ENCODE measurements around the gene ZNF296. TPM values are rescaled to one million over a fixed set of nuclear protein-coding genes. Genes with fewer than 3 reads are reported as not detected.

The ZNF296 gene
- total and polyA plus RNA-seq, 2 donors (not counting 3 experiments of a cell fraction or from before 2014, with no cell fraction given), result 0.35 to 1.8 TPM

- no peaks in the 10 kb centered on the region for H3K79me2 ChIP-seq (ENCODE audit: control insufficient read depth, insufficient read depth, low read length)
- H3K9me1 ChIP-seq (replicated peaks; ENCODE audit: control insufficient read depth, extremely low read depth, insufficient read depth, low read length), result no peaks in the 10 kb centered on the region
- peaks cover 2% of the 10 kb centered on the region for H3K4me1 ChIP-seq (ENCODE audit: control insufficient read depth, extremely low read depth, insufficient read depth, low read length)
- POLR2A ChIA-PET, result interaction anchor here (1.1 kb wide), 1 partner anchor 8 kb away, joined by 3 read pairs; no protein-coding TSS in a partner anchor
- CTCF ChIA-PET, result interaction anchor here (2.1 kb wide), 1 partner anchor 12 kb away, joined by 13 read pairs; no protein-coding TSS in a partner anchor
- DNase-seq (ENCODE audit: low read depth, low spot score), result no peak
- no peak for TF ChIP-seq FOS (IDR thresholded peaks at IDR 0.05; ENCODE audit: borderline replicate concordance, insufficient read depth, low read length)
- TF ChIP-seq POLR2AphosphoS5 (IDR thresholded peaks at IDR 0.05; ENCODE audit: insufficient read depth, low read depth, low read length), result no peak
- TF ChIP-seq MAX (IDR thresholded peaks at IDR 0.05; ENCODE audit: insufficient read depth, insufficient read length), result no peak
- no peak for TF ChIP-seq GATA2 (IDR thresholded peaks at IDR 0.05; ENCODE audit: insufficient read depth, insufficient read length, low read depth, low read length)
- no peak for TF ChIP-seq MYC (IDR thresholded peaks at IDR 0.05; ENCODE audit: low read depth, low read length)
- H3K27ac ChIP-seq (ENCODE audit: insufficient read depth, low read depth, low read length), result no peak overlapping the region
- H3K4me2 ChIP-seq (ENCODE audit: insufficient read depth, low read length), result no peak overlapping the region
- dilution Hi-C loops (cut with MboI; ENCODE audit: extremely low pct_ligation_motif_present, low sequenced_read_pairs), result no loop called here
- H3K36me3 ChIP-seq (ENCODE audit: control insufficient read depth in 2 of 2, extremely low read depth in 1 of 2, insufficient read depth in 2 of 2, low read length in 2 of 2), result peaks cover 2 to 29% of the 10 kb centered on the region in 2 experiments
- no peaks in the 10 kb centered on the region for H4K20me1 ChIP-seq (replicated peaks; ENCODE audit: control insufficient read depth, extremely low read depth, insufficient read depth, low read length)
- no peak overlapping the region for H3K4me3 ChIP-seq (replicated peaks in 1 of 3; ENCODE audit: insufficient read depth in 1 of 3, low read depth in 1 of 3, low read length in 3 of 3)
- intact Hi-C loops (cut with micrococcal nuclease), result no loop called here
- no peaks in the 10 kb centered on the region for H3K27me3 ChIP-seq (ENCODE audit: control insufficient read depth in 2 of 2, insufficient read depth in 2 of 2, low read length in 2 of 2)
- H3K9me3 ChIP-seq (replicated peaks; ENCODE audit: control insufficient read depth, insufficient read depth, low read length), result no peaks in the 10 kb centered on the region
- BruUV-seq (replicated peaks), result no TSS peak
- H2AFZ ChIP-seq (ENCODE audit: low read depth, low read length), result no peak overlapping the region
- no peak for FAIRE-seq
- no peak overlapping the region for H3K9ac ChIP-seq (replicated peaks; ENCODE audit: extremely low read depth, insufficient read depth, low read length)
These were observed 4.7 kb downstream of the ZNF296 start for GRCh38 chr19:45071545-45071938.

GRCh38 chr19:45070861-45071544, 5.3 kb downstream of the ZNF296 start:
- ChIA-PET CTCF (interaction anchor here (2.1 kb wide), 1 partner anchor 12 kb away, joined by 13 read pairs; no protein-coding TSS in a partner anchor), POLR2A (no interaction called here)
- Histone ChIP-seq H3K4me2 (ENCODE audit: insufficient read depth, low read length) (no peak overlapping the region), H3K4me3 (replicated peaks in 1 of 3; ENCODE audit: insufficient read depth in 1 of 3, low read depth in 1 of 3, low read length in 3 of 3) (no peak overlapping the region), H2AFZ (ENCODE audit: low read depth, low read length) (no peak overlapping the region), H3K79me2 (ENCODE audit: control insufficient read depth, insufficient read depth, low read length) (no peaks in the 10 kb centered on the region), H3K27me3 (ENCODE audit: control insufficient read depth in 2 of 2, insufficient read depth in 2 of 2, low read length in 2 of 2) (no peaks in the 10 kb centered on the region), H3K36me3 (ENCODE audit: control insufficient read depth in 2 of 2, extremely low read depth in 1 of 2, insufficient read depth in 2 of 2, low read length in 2 of 2) (peaks cover 2 to 29% of the 10 kb centered on the region in 2 experiments), H3K27ac (ENCODE audit: insufficient read depth, low read depth, low read length) (no peak overlapping the region), H4K20me1 (replicated peaks; ENCODE audit: control insufficient read depth, extremely low read depth, insufficient read depth, low read length) (no peaks in the 10 kb centered on the region), H3K9ac (replicated peaks; ENCODE audit: extremely low read depth, insufficient read depth, low read length) (no peak overlapping the region), H3K9me3 (replicated peaks; ENCODE audit: control insufficient read depth, insufficient read depth, low read length) (no peaks in the 10 kb centered on the region), H3K9me1 (replicated peaks; ENCODE audit: control insufficient read depth, extremely low read depth, insufficient read depth, low read length) (no peaks in the 10 kb centered on the region), H3K4me1 (ENCODE audit: control insufficient read depth, extremely low read depth, insufficient read depth, low read length) (no peaks in the 10 kb centered on the region)
- DNase-seq (ENCODE audit: low read depth, low spot score) (no peak), FAIRE-seq (no peak)
- no peak for TF ChIP-seq FOS (IDR thresholded peaks at IDR 0.05; ENCODE audit: borderline replicate concordance, insufficient read depth, low read length)
- no peak for TF ChIP-seq GATA2 (IDR thresholded peaks at IDR 0.05; ENCODE audit: insufficient read depth, insufficient read length, low read depth, low read length)
- no peak for TF ChIP-seq POLR2AphosphoS5 (IDR thresholded peaks at IDR 0.05; ENCODE audit: insufficient read depth, low read depth, low read length)
- TF ChIP-seq POLR2A (IDR thresholded peaks at IDR 0.05; ENCODE audit: low read depth, low read length), result no peak
- intact Hi-C loops (cut with micrococcal nuclease), result no loop called here
- no TSS peak for BruUV-seq (replicated peaks)
- dilution Hi-C loops (cut with MboI; ENCODE audit: extremely low pct_ligation_motif_present, low sequenced_read_pairs), result no loop called here
